Brain microvascular endothelial cell (primary cell): ENCODE results near the gene STAG2.

Source experiments
- DNase-seq: peaks from one replicate; pipeline ENCODE4 v3.0.0-alpha.2; 2020
- H3K27ac ChIP-seq: fragments of 250-450 bp; sonication (Bioruptor Pico); 2 replicates; pipeline ENCODE4 v1.5.1; 2020; ENCODE audit warnings: mild to moderate bottlenecking, moderate library complexity
- H3K27me3 ChIP-seq: fragments of 250-450 bp; sonication (Bioruptor Pico); replicated peaks from 2 replicates; pipeline ENCODE4 v1.5.1; 2020; ENCODE audit warnings: mild to moderate bottlenecking
- H3K36me3 ChIP-seq: fragments of 250-450 bp; sonication (Bioruptor Pico); replicated peaks from 2 replicates; pipeline ENCODE4 v1.5.1; 2020; ENCODE audit warnings: mild to moderate bottlenecking
- H3K4me3 ChIP-seq: 2 replicates; pipeline ENCODE4 v1.5.1; 2011; ENCODE audit warnings: low read depth, mild to moderate bottlenecking, control low read depth, low read length, moderate library complexity
- CTCF ChIP-seq: IDR thresholded peaks from 2 replicates; pipeline ENCODE4 v1.5.1; 2011; ENCODE audit warnings: low read depth, mild to moderate bottlenecking, moderate library complexity, low read length, control low read depth, inconsistent platforms; ENCODE audit errors: missing control alignments
- in situ Hi-C: cut with HindIII; loops from 2 replicates; pipeline ENCODE4 v1.10.0; 2017; ENCODE audit warnings: low sequenced_read_pairs, low pct_ligation_motif_present

The STAG2 gene

GRCh38 chrX:124005228-124005627 lies 43.7 kb downstream of the STAG2 start:
- Histone ChIP-seq H3K27me3 (no peaks in the 10 kb centered on the region), H3K27ac (no peak overlapping the region), H3K36me3 (no peaks in the 10 kb centered on the region), H3K4me3 (no peak overlapping the region)
- no peak for DNase-seq
- in situ Hi-C loops, result no loop called here
- no peak for TF ChIP-seq CTCF

GRCh38 chrX:124010157-124010556 lies 48.7 kb downstream of the STAG2 start:
- no peak overlapping the region for H3K27ac ChIP-seq
- H3K4me3 ChIP-seq, result no peak overlapping the region
- in situ Hi-C loops, result no loop called here
- no peak for TF ChIP-seq CTCF
- no peaks in the 10 kb centered on the region for H3K27me3 ChIP-seq
- DNase-seq, result no peak
- H3K36me3 ChIP-seq, result no peaks in the 10 kb centered on the region

GRCh38 chrX:124010566-124010965 lies 49.1 kb downstream of the STAG2 start:
- H3K27ac ChIP-seq, result no peak overlapping the region
- no peak overlapping the region for H3K4me3 ChIP-seq
- in situ Hi-C loops, result no loop called here
- TF ChIP-seq CTCF, result no peak
- H3K36me3 ChIP-seq, result no peaks in the 10 kb centered on the region
- no peaks in the 10 kb centered on the region for H3K27me3 ChIP-seq
- no peak for DNase-seq

GRCh38 chrX:124015721-124016120 lies 54.2 kb downstream of the STAG2 start:
- no peak for DNase-seq
- Histone ChIP-seq H3K4me3 (no peak overlapping the region), H3K36me3 (no peaks in the 10 kb centered on the region), H3K27ac (no peak overlapping the region), H3K27me3 (no peaks in the 10 kb centered on the region)
- no peak for TF ChIP-seq CTCF
- in situ Hi-C loops, result no loop called here

GRCh38 chrX:124016825-124017224 lies 55.3 kb downstream of the STAG2 start:
- TF ChIP-seq CTCF, result no peak
- no peaks in the 10 kb centered on the region for H3K36me3 ChIP-seq
- H3K27ac ChIP-seq, result no peak overlapping the region
- H3K27me3 ChIP-seq, result no peaks in the 10 kb centered on the region
- in situ Hi-C loops, result no loop called here
- no peak for DNase-seq
- no peak overlapping the region for H3K4me3 ChIP-seq

- H3K4me3 ChIP-seq, result no peak overlapping the region
- H3K27me3 ChIP-seq, result no peaks in the 10 kb centered on the region
- no peak overlapping the region for H3K27ac ChIP-seq
- no peak for DNase-seq
- in situ Hi-C loops, result no loop called here
- TF ChIP-seq CTCF, result no peak
- H3K36me3 ChIP-seq, result no peaks in the 10 kb centered on the region
These were observed 56.5 kb downstream of the STAG2 start for GRCh38 chrX:124018023-124018422.
